GM12878 (cell line): Measurements from ENCODE around the gene ZCCHC8.

ENCODE experiments used
- CBFB ChIP-seq: IDR thresholded peaks from 2 replicates; pipeline ENCODE4 v1.6.1; 2016; ENCODE audit warnings: antibody characterized with exemption, low read depth
- EP300 ChIP-seq, 2 experiments: fragments of 150-350 bp in 1 of 2; IDR thresholded peaks; 2 replicates each; pipeline ENCODE4 v1.6.1; 2011 to 2012; ENCODE audit warnings: low read depth in 2 of 2, low read length in 2 of 2, borderline replicate concordance in 1 of 2, improper control_type of control experiment in 1 of 2, inconsistent platforms in 1 of 2; ENCODE audit not compliant: control insufficient read depth in 1 of 2
- EZH2 ChIP-seq: IDR thresholded peaks from 2 replicates; pipeline ENCODE4 v1.6.1; 2012; ENCODE audit warnings: low read depth, mild to moderate bottlenecking, control low read depth, inconsistent platforms, low read length, borderline replicate concordance; ENCODE audit not compliant: control insufficient read depth
- FOS ChIP-seq: IDR thresholded peaks from 3 replicates; pipeline ENCODE4 v1.6.1; 2011; ENCODE audit warnings: borderline replicate concordance; ENCODE audit not compliant: insufficient read length; ENCODE audit errors: extremely low read depth
- NFYB ChIP-seq: IDR thresholded peaks from 2 replicates; pipeline ENCODE4 v1.6.1; 2011; ENCODE audit warnings: low read depth, mild to moderate bottlenecking, low read length, improper control_type of control experiment, moderate library complexity; ENCODE audit not compliant: insufficient read depth
- POLR2A ChIP-seq: IDR thresholded peaks from 2 replicates; pipeline ENCODE4 v1.6.1; 2011; ENCODE audit warnings: low read depth, mild to moderate bottlenecking, low read length
- TBL1XR1 ChIP-seq: IDR thresholded peaks from 2 replicates; pipeline ENCODE4 v1.6.1; 2012; ENCODE audit warnings: low read depth, low read length, improper control_type of control experiment
- TF ChIP-seq, protein P1 (sequence below), 3 experiments: IDR thresholded peaks in 2 of 3; conservative IDR thresholded peaks in 1 of 3; 2 replicates each; pipeline ENCODE4 v1.5.1; 2011; ENCODE audit warnings: low read depth in 3 of 3, low read length in 3 of 3, mild to moderate bottlenecking in 3 of 3, control low read depth in 2 of 3, moderate library complexity in 2 of 3, inconsistent platforms in 1 of 3, mixed read lengths in 1 of 3; ENCODE audit not compliant: control insufficient read depth in 2 of 3, insufficient read depth in 1 of 3; ENCODE audit errors: extremely low read depth in 1 of 3
- TF ChIP-seq, protein P2 (sequence below): IDR thresholded peaks from 2 replicates; pipeline ENCODE4 v1.6.1; 2011; ENCODE audit warnings: borderline replicate concordance, low read depth, mild to moderate bottlenecking, moderate library complexity, mixed read lengths, low read length; ENCODE audit not compliant: insufficient read depth; ENCODE audit errors: extremely low read length
- TF ChIP-seq, protein P3 (sequence below): IDR thresholded peaks from 2 replicates; pipeline ENCODE4 v1.6.1; 2012; ENCODE audit warnings: low read depth, low read length, improper control_type of control experiment
- TF ChIP-seq, protein P4 (sequence below): IDR thresholded peaks from 2 replicates; pipeline ENCODE4 v1.6.1; 2012; ENCODE audit warnings: mild to moderate bottlenecking, low read depth, low read length

DNA sequence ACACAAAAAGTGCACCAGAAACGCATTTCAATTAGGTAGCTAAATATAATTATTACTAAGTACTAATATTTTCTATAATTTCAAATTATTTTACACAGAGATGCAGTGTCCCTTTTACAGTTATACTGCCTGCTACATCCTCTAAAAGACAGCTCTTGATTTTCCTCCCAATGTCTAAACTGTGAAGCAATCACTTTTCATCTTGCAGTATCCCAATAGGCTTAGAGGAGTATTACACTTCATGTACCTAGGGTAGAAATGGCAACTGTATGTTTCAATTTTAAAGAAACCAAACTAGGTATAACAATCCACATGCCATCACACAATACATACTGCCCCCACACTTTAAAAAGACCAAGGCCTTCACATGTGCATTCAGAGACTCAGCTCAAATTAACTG is 18.7 kb upstream of the ZCCHC8 start:
- TF ChIP-seq, protein P1, sequence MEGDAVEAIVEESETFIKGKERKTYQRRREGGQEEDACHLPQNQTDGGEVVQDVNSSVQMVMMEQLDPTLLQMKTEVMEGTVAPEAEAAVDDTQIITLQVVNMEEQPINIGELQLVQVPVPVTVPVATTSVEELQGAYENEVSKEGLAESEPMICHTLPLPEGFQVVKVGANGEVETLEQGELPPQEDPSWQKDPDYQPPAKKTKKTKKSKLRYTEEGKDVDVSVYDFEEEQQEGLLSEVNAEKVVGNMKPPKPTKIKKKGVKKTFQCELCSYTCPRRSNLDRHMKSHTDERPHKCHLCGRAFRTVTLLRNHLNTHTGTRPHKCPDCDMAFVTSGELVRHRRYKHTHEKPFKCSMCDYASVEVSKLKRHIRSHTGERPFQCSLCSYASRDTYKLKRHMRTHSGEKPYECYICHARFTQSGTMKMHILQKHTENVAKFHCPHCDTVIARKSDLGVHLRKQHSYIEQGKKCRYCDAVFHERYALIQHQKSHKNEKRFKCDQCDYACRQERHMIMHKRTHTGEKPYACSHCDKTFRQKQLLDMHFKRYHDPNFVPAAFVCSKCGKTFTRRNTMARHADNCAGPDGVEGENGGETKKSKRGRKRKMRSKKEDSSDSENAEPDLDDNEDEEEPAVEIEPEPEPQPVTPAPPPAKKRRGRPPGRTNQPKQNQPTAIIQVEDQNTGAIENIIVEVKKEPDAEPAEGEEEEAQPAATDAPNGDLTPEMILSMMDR (IDR thresholded peaks at IDR 0.05 in 2 of 3, conservative IDR thresholded peaks at IDR 0.05 in 1 of 3; ENCODE audit: control insufficient read depth in 2 of 3, extremely low read depth in 1 of 3, insufficient read depth in 1 of 3, low read depth in 3 of 3, low read length in 3 of 3), result no peak
- TF ChIP-seq, protein P2, sequence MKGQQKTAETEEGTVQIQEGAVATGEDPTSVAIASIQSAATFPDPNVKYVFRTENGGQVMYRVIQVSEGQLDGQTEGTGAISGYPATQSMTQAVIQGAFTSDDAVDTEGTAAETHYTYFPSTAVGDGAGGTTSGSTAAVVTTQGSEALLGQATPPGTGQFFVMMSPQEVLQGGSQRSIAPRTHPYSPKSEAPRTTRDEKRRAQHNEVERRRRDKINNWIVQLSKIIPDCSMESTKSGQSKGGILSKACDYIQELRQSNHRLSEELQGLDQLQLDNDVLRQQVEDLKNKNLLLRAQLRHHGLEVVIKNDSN, result no peak
- TF ChIP-seq, protein P3, sequence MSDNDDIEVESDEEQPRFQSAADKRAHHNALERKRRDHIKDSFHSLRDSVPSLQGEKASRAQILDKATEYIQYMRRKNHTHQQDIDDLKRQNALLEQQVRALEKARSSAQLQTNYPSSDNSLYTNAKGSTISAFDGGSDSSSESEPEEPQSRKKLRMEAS, result no peak
- TF ChIP-seq EP300 (IDR thresholded peaks at IDR 0.05; ENCODE audit: borderline replicate concordance in 1 of 2, control insufficient read depth in 1 of 2, low read depth in 2 of 2, low read length in 2 of 2) (no peak), FOS (no peak), POLR2A (no peak), TBL1XR1 (no peak), NFYB (no peak), CBFB (no peak), EZH2 (no peak)
- TF ChIP-seq, protein P4, sequence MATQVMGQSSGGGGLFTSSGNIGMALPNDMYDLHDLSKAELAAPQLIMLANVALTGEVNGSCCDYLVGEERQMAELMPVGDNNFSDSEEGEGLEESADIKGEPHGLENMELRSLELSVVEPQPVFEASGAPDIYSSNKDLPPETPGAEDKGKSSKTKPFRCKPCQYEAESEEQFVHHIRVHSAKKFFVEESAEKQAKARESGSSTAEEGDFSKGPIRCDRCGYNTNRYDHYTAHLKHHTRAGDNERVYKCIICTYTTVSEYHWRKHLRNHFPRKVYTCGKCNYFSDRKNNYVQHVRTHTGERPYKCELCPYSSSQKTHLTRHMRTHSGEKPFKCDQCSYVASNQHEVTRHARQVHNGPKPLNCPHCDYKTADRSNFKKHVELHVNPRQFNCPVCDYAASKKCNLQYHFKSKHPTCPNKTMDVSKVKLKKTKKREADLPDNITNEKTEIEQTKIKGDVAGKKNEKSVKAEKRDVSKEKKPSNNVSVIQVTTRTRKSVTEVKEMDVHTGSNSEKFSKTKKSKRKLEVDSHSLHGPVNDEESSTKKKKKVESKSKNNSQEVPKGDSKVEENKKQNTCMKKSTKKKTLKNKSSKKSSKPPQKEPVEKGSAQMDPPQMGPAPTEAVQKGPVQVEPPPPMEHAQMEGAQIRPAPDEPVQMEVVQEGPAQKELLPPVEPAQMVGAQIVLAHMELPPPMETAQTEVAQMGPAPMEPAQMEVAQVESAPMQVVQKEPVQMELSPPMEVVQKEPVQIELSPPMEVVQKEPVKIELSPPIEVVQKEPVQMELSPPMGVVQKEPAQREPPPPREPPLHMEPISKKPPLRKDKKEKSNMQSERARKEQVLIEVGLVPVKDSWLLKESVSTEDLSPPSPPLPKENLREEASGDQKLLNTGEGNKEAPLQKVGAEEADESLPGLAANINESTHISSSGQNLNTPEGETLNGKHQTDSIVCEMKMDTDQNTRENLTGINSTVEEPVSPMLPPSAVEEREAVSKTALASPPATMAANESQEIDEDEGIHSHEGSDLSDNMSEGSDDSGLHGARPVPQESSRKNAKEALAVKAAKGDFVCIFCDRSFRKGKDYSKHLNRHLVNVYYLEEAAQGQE, result no peak
